Measurements from ENCODE around the gene HSPG2. TPM values are rescaled to one million over a fixed set of nuclear protein-coding genes. Genes with fewer than 3 reads are reported as not detected.

Gene HSPG2
- total and polyA plus RNA-seq, 2 of the 8 experiments (the other 6 are each of a cell fraction or from before 2014, with no cell fraction given) = 17.8 to 111 TPM

DNA sequence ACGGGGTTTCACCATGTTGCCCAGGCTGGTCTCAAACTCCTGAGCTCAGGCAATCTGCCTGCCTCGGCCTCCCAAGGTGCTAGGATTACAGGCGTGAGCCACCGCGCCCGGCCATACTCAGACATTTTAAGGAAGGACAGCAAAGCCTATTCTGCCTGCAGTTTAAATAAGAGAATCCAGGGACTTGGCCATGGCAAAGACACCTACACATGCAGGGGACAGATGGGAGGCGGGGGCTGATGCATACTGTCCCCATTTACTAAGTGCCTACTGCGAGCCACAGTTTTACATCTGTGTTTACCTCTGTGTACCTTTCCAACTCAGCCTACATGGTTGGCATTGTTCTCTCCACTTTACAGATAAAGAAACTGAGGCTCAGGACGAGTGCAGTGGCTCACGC, 99.6 kb downstream of the HSPG2 start:
- Histone ChIP-seq H3K9ac (replicated peaks in 1 of 4; ENCODE audit: extremely low read depth in 1 of 4, low read depth in 3 of 4, low read length in 3 of 4) (no peak overlapping the region), H3K36me3 (ENCODE audit: control insufficient read depth in 2 of 4, insufficient read depth in 4 of 4, low read length in 3 of 4) (peaks cover 26 to 60% (median 60%) of the 10 kb centered on the region in 4 experiments), H2AFZ (ENCODE audit: low read length) (no peak overlapping the region), H3K56ac (replicated peaks; ENCODE audit: insufficient read length, low read depth, low read length) (no peak overlapping the region), H3K4me3 (ENCODE audit: extremely low read depth in 1 of 4, insufficient read depth in 2 of 4, low read depth in 3 of 4, low read length in 4 of 4) (no peak overlapping the region), H4K8ac (ENCODE audit: extremely low read depth, insufficient read depth, low read length) (no peak overlapping the region), H3K23me2 (ENCODE audit: low read depth, low read length) (no peaks in the 10 kb centered on the region; the same call in 1 of the 2 replicates), H3K27me3 (replicated peaks in 1 of 4; ENCODE audit: control insufficient read depth in 3 of 4, extremely low read depth in 1 of 4, insufficient read depth in 3 of 4, low read length in 3 of 4) (no peaks in the 10 kb centered on the region), H3K4me2 (ENCODE audit: insufficient read depth in 1 of 2, low read depth in 2 of 2, low read length in 2 of 2) (no peak overlapping the region), H3K79me1 (ENCODE audit: low read depth, low read length) (no peaks in the 10 kb centered on the region), H2BK15ac (ENCODE audit: low read length) (no peak overlapping the region), H3K23ac (ENCODE audit: insufficient read length) (no peak overlapping the region), H4K20me1 (replicated peaks in 1 of 2; ENCODE audit: control insufficient read depth in 1 of 2, insufficient read depth in 2 of 2, low read length in 2 of 2) (peaks cover 0 to 8% of the 10 kb centered on the region in 2 experiments), H3K14ac (ENCODE audit: insufficient read length) (no peak overlapping the region), H3K4ac (replicated peaks; ENCODE audit: insufficient read length, low read depth, low read length) (no peak overlapping the region), H2BK120ac (replicated peaks; ENCODE audit: low read depth, low read length) (no peak overlapping the region), H2AK5ac (ENCODE audit: low read depth, low read length) (no peak overlapping the region), H2BK20ac (ENCODE audit: low read length) (no peak overlapping the region), H4K5ac (ENCODE audit: insufficient read length, low read depth, low read length) (no peak overlapping the region), H4K91ac (replicated peaks; ENCODE audit: insufficient read length, low read length) (no peak overlapping the region), H3K27ac (ENCODE audit: low read depth, low read length) (no peak overlapping the region), H3K18ac (ENCODE audit: extremely low read depth, low read length) (no peak overlapping the region), H3K9me3 (ENCODE audit: insufficient read depth in 2 of 2, low read depth in 1 of 2, low read length in 1 of 2) (peaks cover 7 to 8% of the 10 kb centered on the region in 2 experiments; a peak in 3 of 4 replicates), H3K79me2 (ENCODE audit: control insufficient read depth in 1 of 2, insufficient read depth in 2 of 2, low read length in 2 of 2) (no peaks in the 10 kb centered on the region), H2BK5ac (ENCODE audit: low read depth, low read length) (no peak overlapping the region), H3K4me1 (replicated peaks in 1 of 4; ENCODE audit: control insufficient read depth in 3 of 4, insufficient read depth in 4 of 4, low read length in 3 of 4) (no peaks in the 10 kb centered on the region), H2BK12ac (ENCODE audit: low read depth, low read length) (no peak overlapping the region)
- 99% methylated on average over 9 of the region's 10 CpGs; no CpG with 5 or more reads in 1 of the 2 experiments for WGBS, 2 experiments (ENCODE audit: extremely low coverage in 1 of 2, insufficient coverage in 1 of 2, insufficient read length in 1 of 2, insufficient replicate concordance in 2 of 2, low coverage in 1 of 2, low lambda C conversion rate in 2 of 2, missing lambda C conversion rate in 1 of 2)
- no peak for DNase-seq (ENCODE audit: low read depth in 1 of 2, low spot score in 2 of 2)
- FAIRE-seq = no peak
- ChIA-PET POLR2A (ENCODE audit: partially characterized antibody) (interaction anchor here (0.7 kb wide), 1 partner anchor 120 kb away, joined by 3 read pairs; no protein-coding TSS in a partner anchor), CTCF (ENCODE audit: partially characterized antibody) (interaction anchor here (0.9 to 1.0 kb wide), 2 partner anchors 126 to 182 kb away, joined by 3 to 4 read pairs; no protein-coding TSS in a partner anchor)
- no peak for TF ChIP-seq RXRA (IDR thresholded peaks at IDR 0.05; ENCODE audit: insufficient read depth, low read depth, low read length)
- TF ChIP-seq TEAD4 (IDR thresholded peaks at IDR 0.05; ENCODE audit: low read depth, low read length) = no peak
- TF ChIP-seq SP2 (IDR thresholded peaks at IDR 0.05; ENCODE audit: low read length) = no peak
- TF ChIP-seq, protein P1, sequence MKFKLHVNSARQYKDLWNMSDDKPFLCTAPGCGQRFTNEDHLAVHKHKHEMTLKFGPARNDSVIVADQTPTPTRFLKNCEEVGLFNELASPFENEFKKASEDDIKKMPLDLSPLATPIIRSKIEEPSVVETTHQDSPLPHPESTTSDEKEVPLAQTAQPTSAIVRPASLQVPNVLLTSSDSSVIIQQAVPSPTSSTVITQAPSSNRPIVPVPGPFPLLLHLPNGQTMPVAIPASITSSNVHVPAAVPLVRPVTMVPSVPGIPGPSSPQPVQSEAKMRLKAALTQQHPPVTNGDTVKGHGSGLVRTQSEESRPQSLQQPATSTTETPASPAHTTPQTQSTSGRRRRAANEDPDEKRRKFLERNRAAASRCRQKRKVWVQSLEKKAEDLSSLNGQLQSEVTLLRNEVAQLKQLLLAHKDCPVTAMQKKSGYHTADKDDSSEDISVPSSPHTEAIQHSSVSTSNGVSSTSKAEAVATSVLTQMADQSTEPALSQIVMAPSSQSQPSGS (IDR thresholded peaks at IDR 0.05; ENCODE audit: low read length) = no peak
- TF ChIP-seq TAF1 (IDR thresholded peaks at IDR 0.05; ENCODE audit: low read depth, low read length) = no peak
- TF ChIP-seq, protein P2, sequence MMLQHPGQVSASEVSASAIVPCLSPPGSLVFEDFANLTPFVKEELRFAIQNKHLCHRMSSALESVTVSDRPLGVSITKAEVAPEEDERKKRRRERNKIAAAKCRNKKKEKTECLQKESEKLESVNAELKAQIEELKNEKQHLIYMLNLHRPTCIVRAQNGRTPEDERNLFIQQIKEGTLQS (IDR thresholded peaks at IDR 0.05; ENCODE audit: insufficient read depth, low read depth, low read length) = no peak
- no peak for TF ChIP-seq GABPA (IDR thresholded peaks at IDR 0.05; ENCODE audit: borderline replicate concordance, insufficient read depth, low read length)
- TF ChIP-seq TBP (IDR thresholded peaks at IDR 0.05; ENCODE audit: low read depth, low read length) = no peak
- TF ChIP-seq BCL11A (IDR thresholded peaks at IDR 0.05; ENCODE audit: low read depth in 2 of 2, low read length in 2 of 2) = no peak
- TF ChIP-seq YY1 (IDR thresholded peaks at IDR 0.05; ENCODE audit: low read depth, low read length) = no peak
- no peak for TF ChIP-seq SP4 (IDR thresholded peaks at IDR 0.05; ENCODE audit: low read length)
- no peak for TF ChIP-seq RNF2 (IDR thresholded peaks at IDR 0.05; ENCODE audit: borderline replicate concordance, low read depth, low read length, missing control alignments, poor library complexity, severe bottlenecking)
